ENCODE results near the gene BIRC2. TPM values are rescaled to one million over a fixed set of nuclear protein-coding genes. Genes with fewer than 3 reads are reported as not detected.

BIRC2 gene
- total and polyA plus RNA-seq, 2 experiments from 2014 or later: 60.7 to 73.7 TPM

DNA sequence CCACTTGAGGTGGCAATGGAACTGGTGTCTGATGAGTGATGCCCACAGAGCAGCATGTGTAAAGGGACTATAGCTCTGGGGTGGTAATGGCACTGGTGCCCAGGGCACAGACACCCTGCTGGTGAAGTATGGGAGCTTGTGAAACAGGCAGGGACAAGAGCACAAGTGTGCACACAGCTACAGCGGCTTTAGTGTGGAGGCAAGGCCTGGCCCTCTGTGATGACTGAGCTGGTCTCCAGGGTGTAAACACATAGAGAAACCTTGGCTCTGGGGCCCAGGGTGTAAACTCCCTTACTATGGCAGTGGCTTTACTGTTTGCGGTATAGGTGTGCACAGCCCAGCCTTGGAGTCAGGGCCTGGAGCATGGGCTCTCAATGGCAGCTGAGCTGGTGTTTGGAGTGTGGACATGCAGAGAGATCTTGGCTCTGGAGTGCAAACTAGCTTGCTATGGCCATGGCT, 46.3 kb downstream of the BIRC2 start:
- TF ChIP-seq EZH2phosphoT487 (IDR thresholded peaks at IDR 0.05; ENCODE audit: insufficient read depth, low read depth): no peak
- no peak for TF ChIP-seq EZH2 (IDR thresholded peaks at IDR 0.05; ENCODE audit: insufficient read depth, poor library complexity, severe bottlenecking)
- Histone ChIP-seq H3F3A (ENCODE audit: insufficient read depth) (peaks cover 43% of the 10 kb centered on the region), H3K4me2 (ENCODE audit: unreplicated experiment) (no peak overlapping the region), H3K4me1 (ENCODE audit: insufficient read depth) (peaks cover 9% of the 10 kb centered on the region; the same call in 1 of the 2 replicates), H3K79me2 (ENCODE audit: insufficient read depth) (peaks cover 84% of the 10 kb centered on the region), H3K9me3 (ENCODE audit: low read depth) (no peaks in the 10 kb centered on the region), H3K27ac (no peak overlapping the region), H3K36me3 (ENCODE audit: low read depth) (peaks cover 27% of the 10 kb centered on the region), H2AFZ (no peak overlapping the region), H3K9ac (no peak overlapping the region), H3K4me3 (no peak overlapping the region), H3K9me2 (ENCODE audit: insufficient read depth) (no peaks in the 10 kb centered on the region), H4K20me1 (ENCODE audit: insufficient read depth) (no peaks in the 10 kb centered on the region), H3K27me3 (replicated peaks; ENCODE audit: insufficient read depth) (no peaks in the 10 kb centered on the region)
- DNase-seq: no peak
- in situ Hi-C loops (cut with MboI): no loop called here
- 97 to 100% methylated on average over 2 of the region's 2 CpGs for WGBS, 2 experiments (ENCODE audit: low coverage in 1 of 2, low lambda C conversion rate in 2 of 2, missing lambda C conversion rate in 2 of 2)

GRCh38 chr11:102395720-102396393, 48.8 kb downstream of the BIRC2 start:
- H2AFZ ChIP-seq: no peak overlapping the region
- peaks cover 9% of the 10 kb centered on the region; the same call in 1 of the 2 replicates for H3K4me1 ChIP-seq (ENCODE audit: insufficient read depth)
- TF ChIP-seq EZH2 (IDR thresholded peaks at IDR 0.05; ENCODE audit: insufficient read depth, poor library complexity, severe bottlenecking) (no peak), EZH2phosphoT487 (IDR thresholded peaks at IDR 0.05; ENCODE audit: insufficient read depth, low read depth) (no peak)
- DNase-seq: no peak
- 91 to 92% methylated on average over 6 of the region's 6 CpGs for WGBS, 2 experiments (ENCODE audit: low coverage in 1 of 2, low lambda C conversion rate in 2 of 2, missing lambda C conversion rate in 2 of 2)
- H3K79me2 ChIP-seq (ENCODE audit: insufficient read depth): peaks cover 93% of the 10 kb centered on the region
- H3K9me2 ChIP-seq (ENCODE audit: insufficient read depth): no peaks in the 10 kb centered on the region
- peaks cover 31% of the 10 kb centered on the region for H3K36me3 ChIP-seq (ENCODE audit: low read depth)
- H3K9ac ChIP-seq: no peak overlapping the region
- in situ Hi-C loops (cut with MboI): no loop called here
- H3K27ac ChIP-seq: no peak overlapping the region
- H4K20me1 ChIP-seq (ENCODE audit: insufficient read depth): no peaks in the 10 kb centered on the region
- H3K27me3 ChIP-seq (replicated peaks; ENCODE audit: insufficient read depth): no peaks in the 10 kb centered on the region
- peaks cover 37% of the 10 kb centered on the region for H3F3A ChIP-seq (ENCODE audit: insufficient read depth)
- H3K4me2 ChIP-seq (ENCODE audit: unreplicated experiment): no peak overlapping the region
- no peak overlapping the region for H3K4me3 ChIP-seq
- H3K9me3 ChIP-seq (ENCODE audit: low read depth): no peaks in the 10 kb centered on the region

DNA sequence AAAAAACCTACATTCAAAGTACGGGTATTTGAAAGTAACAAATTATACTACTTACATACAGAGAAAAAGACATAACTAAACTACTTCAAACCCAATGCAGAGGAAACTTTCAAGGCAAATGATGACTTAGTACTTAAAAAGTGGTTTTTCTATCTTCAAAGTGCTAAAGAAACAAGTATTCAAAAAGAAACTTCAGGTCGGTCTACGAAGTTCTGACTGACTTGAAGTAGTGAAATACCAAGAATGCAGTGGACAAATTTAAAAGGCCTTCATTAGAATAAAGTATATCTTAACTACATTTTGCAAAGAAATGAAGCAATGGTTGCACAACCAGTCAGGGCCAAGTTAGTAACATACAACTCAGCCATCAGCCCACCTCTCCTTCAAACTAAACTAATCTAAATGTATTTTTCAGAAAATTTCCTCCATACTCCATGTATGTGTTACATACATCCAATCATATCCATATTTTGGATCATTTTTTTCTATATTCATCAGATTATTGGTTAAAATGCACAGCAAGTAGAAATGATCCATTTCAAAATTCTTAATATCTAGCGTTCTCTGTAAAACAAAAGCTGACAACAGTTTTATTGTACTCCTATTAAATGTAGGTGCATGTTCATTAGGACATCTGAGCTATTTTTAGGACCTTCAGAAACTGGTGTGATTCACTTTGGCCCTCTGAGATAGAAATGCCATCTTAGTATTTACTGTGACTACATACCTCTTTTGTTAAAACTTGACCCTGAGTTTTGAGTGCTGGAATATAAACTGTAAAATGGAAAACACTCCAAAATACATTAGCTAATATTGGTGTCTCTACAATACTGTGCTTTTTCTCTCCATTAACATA, 49.9 kb downstream of the BIRC2 start:
- WGBS, 2 experiments (ENCODE audit: low coverage in 1 of 2, low lambda C conversion rate in 2 of 2, missing lambda C conversion rate in 2 of 2): 98 to 99% methylated on average over 4 of the region's 4 CpGs
- in situ Hi-C loops (cut with MboI): no loop called here
- DNase-seq: peak; percentile 51

DNA sequence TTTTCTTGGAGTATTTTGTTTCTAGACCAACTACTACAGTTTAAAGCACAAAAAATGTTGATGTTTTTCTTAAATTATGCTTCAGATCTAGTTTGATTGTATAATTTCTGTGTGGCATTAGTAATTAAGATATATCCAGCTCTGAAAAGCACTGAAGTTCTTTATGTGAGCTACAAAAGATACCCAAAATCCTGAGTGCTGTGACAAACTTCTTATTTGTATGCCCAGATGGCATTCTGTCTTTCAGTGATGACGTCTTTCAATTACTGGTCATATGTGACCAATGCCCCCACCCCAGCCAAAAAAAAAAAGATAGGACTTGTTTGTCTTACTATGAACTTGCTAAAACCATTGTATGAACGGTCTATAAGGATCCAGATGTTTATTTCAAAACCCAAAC, 51.3 kb downstream of the BIRC2 start:
- H2AFZ ChIP-seq: no peak overlapping the region
- H3K27me3 ChIP-seq (replicated peaks; ENCODE audit: insufficient read depth): no peaks in the 10 kb centered on the region
- no peak for DNase-seq
- no peaks in the 10 kb centered on the region for H4K20me1 ChIP-seq (ENCODE audit: insufficient read depth)
- H3K4me2 ChIP-seq (ENCODE audit: unreplicated experiment): no peak overlapping the region
- peaks cover 9% of the 10 kb centered on the region; the same call in 1 of the 2 replicates for H3K4me1 ChIP-seq (ENCODE audit: insufficient read depth)
- in situ Hi-C loops (cut with MboI): no loop called here
- 93 to 97% methylated on average over 2 of the region's 2 CpGs for WGBS, 2 experiments (ENCODE audit: low coverage in 1 of 2, low lambda C conversion rate in 2 of 2, missing lambda C conversion rate in 2 of 2)
- peaks cover 93% of the 10 kb centered on the region for H3K79me2 ChIP-seq (ENCODE audit: insufficient read depth)
- no peak overlapping the region for H3K9ac ChIP-seq
- no peaks in the 10 kb centered on the region for H3K9me2 ChIP-seq (ENCODE audit: insufficient read depth)
- TF ChIP-seq EZH2phosphoT487 (IDR thresholded peaks at IDR 0.05; ENCODE audit: insufficient read depth, low read depth): no peak
- no peak for TF ChIP-seq EZH2 (IDR thresholded peaks at IDR 0.05; ENCODE audit: insufficient read depth, poor library complexity, severe bottlenecking)
- H3K9me3 ChIP-seq (ENCODE audit: low read depth): no peaks in the 10 kb centered on the region
- H3K4me3 ChIP-seq: no peak overlapping the region
- peaks cover 52% of the 10 kb centered on the region for H3K36me3 ChIP-seq (ENCODE audit: low read depth)
- no peak overlapping the region for H3K27ac ChIP-seq
- H3F3A ChIP-seq (ENCODE audit: insufficient read depth): peaks cover 45% of the 10 kb centered on the region

More for the DNA sequence above, 49.9 kb downstream of the BIRC2 start:
- Histone ChIP-seq H3K27me3 (replicated peaks; ENCODE audit: insufficient read depth) (no peaks in the 10 kb centered on the region), H3K4me1 (ENCODE audit: insufficient read depth) (peaks cover 9% of the 10 kb centered on the region; the same call in 1 of the 2 replicates), H3K27ac (peak overlapping the region; percentile 2), H3K79me2 (ENCODE audit: insufficient read depth) (peaks cover 93% of the 10 kb centered on the region), H2AFZ (no peak overlapping the region), H3K4me2 (ENCODE audit: unreplicated experiment) (no peak overlapping the region), H3K9ac (no peak overlapping the region), H3K4me3 (no peak overlapping the region), H3F3A (ENCODE audit: insufficient read depth) (peaks cover 44% of the 10 kb centered on the region), H3K36me3 (ENCODE audit: low read depth) (peaks cover 42% of the 10 kb centered on the region), H3K9me3 (ENCODE audit: low read depth) (no peaks in the 10 kb centered on the region), H3K9me2 (ENCODE audit: insufficient read depth) (no peaks in the 10 kb centered on the region), H4K20me1 (ENCODE audit: insufficient read depth) (no peaks in the 10 kb centered on the region)
- TF ChIP-seq EZH2phosphoT487 (IDR thresholded peaks at IDR 0.05; ENCODE audit: insufficient read depth, low read depth) (no peak), EZH2 (IDR thresholded peaks at IDR 0.05; ENCODE audit: insufficient read depth, poor library complexity, severe bottlenecking) (no peak)
